ENCODE measurements around the gene ITGA6. TPM values are rescaled to one million over a fixed set of nuclear protein-coding genes. Genes with fewer than 3 reads are reported as not detected.

Gene ITGA6
- total RNA-seq, 6 donors from 2014 or later, result 38.1 to 99.7 (median 57.9) TPM

DNA sequence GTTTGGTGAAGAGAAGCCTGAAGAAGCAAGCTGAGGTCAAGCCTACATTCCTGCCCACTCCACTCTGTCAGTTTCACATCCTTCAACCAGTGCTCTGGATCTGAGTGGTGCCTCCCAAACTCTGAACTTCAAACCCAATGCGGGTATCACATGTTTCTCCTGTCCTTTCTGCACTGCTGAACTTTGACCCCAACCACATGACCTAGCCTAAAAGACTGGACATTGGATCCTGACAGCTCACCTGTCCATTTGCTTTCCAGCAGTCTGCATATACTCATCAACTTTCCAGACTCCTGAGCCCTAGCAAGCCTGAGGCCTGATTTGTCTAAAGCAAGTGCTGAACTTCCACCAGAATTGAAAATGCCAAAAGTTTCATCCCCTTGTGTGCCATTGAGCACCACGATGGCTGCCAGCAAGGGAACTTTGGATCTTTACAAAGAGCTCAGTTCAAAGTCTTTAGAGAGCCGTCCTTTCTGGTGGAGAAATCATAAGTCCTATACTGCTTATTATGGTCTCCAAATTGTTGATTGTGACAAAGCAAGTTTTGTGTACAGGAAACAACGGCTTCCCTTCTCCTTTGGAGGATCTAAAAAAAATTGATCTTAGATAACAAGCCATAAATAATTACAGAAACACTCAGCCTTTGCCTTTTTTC, 37.6 kb upstream of the ITGA6 start:
- no peaks in the 10 kb centered on the region for H3K9me3 ChIP-seq
- no peak for DNase-seq
- H3K4me1 ChIP-seq, result peaks cover 0 to 6% (median 0%) of the 10 kb centered on the region in 4 donors
- ATAC-seq (ENCODE audit: low FRiP score in 2 of 2), result no peak
- H3K27ac ChIP-seq, result peak overlapping the region in 1 of 4 donors; percentile 37
- H3K4me3 ChIP-seq, result no peak overlapping the region
- TF ChIP-seq POLR2AphosphoS5 (IDR thresholded peaks at IDR 0.05) (no peak), EP300 (IDR thresholded peaks at IDR 0.05) (no peak), POLR2A (IDR thresholded peaks at IDR 0.05) (no peak)
- TF ChIP-seq, protein P1, sequence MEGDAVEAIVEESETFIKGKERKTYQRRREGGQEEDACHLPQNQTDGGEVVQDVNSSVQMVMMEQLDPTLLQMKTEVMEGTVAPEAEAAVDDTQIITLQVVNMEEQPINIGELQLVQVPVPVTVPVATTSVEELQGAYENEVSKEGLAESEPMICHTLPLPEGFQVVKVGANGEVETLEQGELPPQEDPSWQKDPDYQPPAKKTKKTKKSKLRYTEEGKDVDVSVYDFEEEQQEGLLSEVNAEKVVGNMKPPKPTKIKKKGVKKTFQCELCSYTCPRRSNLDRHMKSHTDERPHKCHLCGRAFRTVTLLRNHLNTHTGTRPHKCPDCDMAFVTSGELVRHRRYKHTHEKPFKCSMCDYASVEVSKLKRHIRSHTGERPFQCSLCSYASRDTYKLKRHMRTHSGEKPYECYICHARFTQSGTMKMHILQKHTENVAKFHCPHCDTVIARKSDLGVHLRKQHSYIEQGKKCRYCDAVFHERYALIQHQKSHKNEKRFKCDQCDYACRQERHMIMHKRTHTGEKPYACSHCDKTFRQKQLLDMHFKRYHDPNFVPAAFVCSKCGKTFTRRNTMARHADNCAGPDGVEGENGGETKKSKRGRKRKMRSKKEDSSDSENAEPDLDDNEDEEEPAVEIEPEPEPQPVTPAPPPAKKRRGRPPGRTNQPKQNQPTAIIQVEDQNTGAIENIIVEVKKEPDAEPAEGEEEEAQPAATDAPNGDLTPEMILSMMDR (IDR thresholded peaks at IDR 0.05), result no peak
- H3K36me3 ChIP-seq, result no peaks in the 10 kb centered on the region
- 46 to 59% methylated on average over 4 of the region's 4 CpGs for WGBS, 2 donors
- H3K27me3 ChIP-seq, result no peaks in the 10 kb centered on the region

DNA sequence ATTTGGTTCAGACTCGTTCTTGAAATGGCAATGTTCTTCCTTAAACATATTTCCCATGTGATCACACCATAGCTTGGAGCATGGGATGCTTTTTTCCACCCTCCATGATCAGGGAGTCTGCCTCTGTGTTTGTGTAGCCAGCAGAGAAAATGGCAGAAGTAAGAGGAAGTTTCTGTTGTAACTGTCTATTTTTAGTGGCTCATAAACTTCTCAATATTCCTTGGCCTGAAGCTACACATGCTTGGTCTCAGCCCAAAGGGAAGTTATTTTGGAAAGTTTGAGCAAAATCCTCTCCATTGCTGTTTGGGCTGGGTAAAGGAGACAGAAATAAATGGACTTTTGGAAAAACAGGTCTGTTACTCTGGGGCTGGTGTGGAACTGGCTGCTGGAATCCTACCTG, 33.4 kb upstream of the ITGA6 start:
- Histone ChIP-seq H3K4me3 (no peak overlapping the region), H3K4me1 (peaks cover 5 to 17% (median 6%) of the 10 kb centered on the region in 4 donors), H3K36me3 (no peaks in the 10 kb centered on the region), H3K27ac (no peak overlapping the region), H3K9me3 (no peaks in the 10 kb centered on the region), H3K27me3 (no peaks in the 10 kb centered on the region)
- DNase-seq (no peak), ATAC-seq (ENCODE audit: low FRiP score in 2 of 2) (peak in 1 of 2 donors; percentile 50)
- TF ChIP-seq POLR2A (IDR thresholded peaks at IDR 0.05) (no peak), POLR2AphosphoS5 (IDR thresholded peaks at IDR 0.05) (no peak), EP300 (IDR thresholded peaks at IDR 0.05) (no peak)
- TF ChIP-seq, protein P1 (IDR thresholded peaks at IDR 0.05), result no peak
- 83% methylated on average over 1 of the region's 1 CpG for WGBS, 2 donors

DNA sequence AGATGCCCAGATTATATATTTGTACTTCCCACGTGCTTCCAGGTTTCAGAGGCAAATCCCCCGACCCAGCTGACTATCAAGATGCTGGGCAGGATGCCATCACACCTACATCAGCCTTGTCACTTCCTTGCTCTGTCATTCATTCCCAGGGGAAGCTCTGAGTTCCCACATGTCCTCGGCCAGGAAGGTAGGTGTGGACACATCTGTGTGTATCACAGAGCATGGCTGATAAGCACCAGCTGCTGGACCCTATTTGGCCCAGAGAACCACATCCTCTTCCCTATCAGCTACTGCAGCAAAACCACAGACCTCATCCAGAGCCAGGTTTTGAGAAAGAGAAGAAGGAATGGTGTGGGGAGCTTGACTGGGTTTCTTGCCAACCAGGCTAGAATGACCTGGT, 31.9 kb upstream of the ITGA6 start:
- no peak overlapping the region for H3K4me3 ChIP-seq
- H3K36me3 ChIP-seq, result no peaks in the 10 kb centered on the region
- H3K9me3 ChIP-seq, result no peaks in the 10 kb centered on the region
- DNase-seq (no peak), ATAC-seq (ENCODE audit: low FRiP score in 2 of 2) (no peak)
- H3K27me3 ChIP-seq, result no peaks in the 10 kb centered on the region
- TF ChIP-seq EP300 (IDR thresholded peaks at IDR 0.05), result no peak
- TF ChIP-seq, protein P1 (IDR thresholded peaks at IDR 0.05), result no peak
- no peak for TF ChIP-seq POLR2A (IDR thresholded peaks at IDR 0.05)
- TF ChIP-seq POLR2AphosphoS5 (IDR thresholded peaks at IDR 0.05), result no peak
- WGBS, 2 donors, result 31 to 51% methylated on average over 3 of the region's 3 CpGs
- H3K27ac ChIP-seq, result no peak overlapping the region
- peaks cover 2 to 17% (median 5%) of the 10 kb centered on the region in 4 donors for H3K4me1 ChIP-seq

DNA sequence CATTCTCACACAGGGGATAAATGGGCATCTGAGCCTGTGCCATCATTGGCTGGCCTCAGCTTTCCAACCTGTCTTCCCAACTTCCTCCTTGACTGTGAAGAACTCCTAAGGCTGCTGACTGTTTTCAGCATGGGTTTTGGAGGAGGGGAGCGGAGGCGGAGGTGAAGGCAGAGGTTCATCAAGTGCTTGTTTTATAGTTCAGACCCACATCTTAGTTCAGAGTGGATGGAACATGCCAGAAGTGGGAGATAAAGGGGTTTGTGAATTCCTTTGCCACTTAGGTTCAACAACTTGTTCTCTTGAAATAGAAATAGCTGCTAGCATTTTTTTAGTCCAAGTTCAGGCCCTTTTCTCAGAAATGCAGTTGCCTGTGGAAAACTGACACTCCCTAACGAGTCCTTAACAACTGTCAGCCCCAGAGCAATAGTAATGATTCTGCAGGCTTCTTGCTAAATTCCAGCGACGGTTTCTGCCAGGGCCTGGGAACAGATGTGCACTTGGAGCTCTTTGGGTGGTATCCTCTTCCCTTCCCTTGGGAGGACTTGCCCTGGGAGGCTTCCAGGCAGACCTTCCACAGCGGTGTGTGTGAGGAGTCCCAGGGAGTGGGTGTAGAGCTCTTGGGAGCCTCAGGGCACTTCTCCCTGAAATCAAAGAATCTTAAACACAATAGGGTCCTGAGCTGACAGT, 30.1 kb upstream of the ITGA6 start:
- WGBS, 2 donors, result 55 to 63% methylated on average over 5 to 6 of the region's 6 CpGs
- no peak for TF ChIP-seq POLR2A (IDR thresholded peaks at IDR 0.05)
- Histone ChIP-seq H3K36me3 (no peaks in the 10 kb centered on the region), H3K4me1 (peaks cover 5 to 17% (median 5%) of the 10 kb centered on the region in 4 donors), H3K9me3 (no peaks in the 10 kb centered on the region), H3K27me3 (no peaks in the 10 kb centered on the region), H3K4me3 (no peak overlapping the region), H3K27ac (no peak overlapping the region)
- peak in 1 of 2 donors; percentile 35 for ATAC-seq (ENCODE audit: low FRiP score in 2 of 2)
- DNase-seq, result no peak

DNA sequence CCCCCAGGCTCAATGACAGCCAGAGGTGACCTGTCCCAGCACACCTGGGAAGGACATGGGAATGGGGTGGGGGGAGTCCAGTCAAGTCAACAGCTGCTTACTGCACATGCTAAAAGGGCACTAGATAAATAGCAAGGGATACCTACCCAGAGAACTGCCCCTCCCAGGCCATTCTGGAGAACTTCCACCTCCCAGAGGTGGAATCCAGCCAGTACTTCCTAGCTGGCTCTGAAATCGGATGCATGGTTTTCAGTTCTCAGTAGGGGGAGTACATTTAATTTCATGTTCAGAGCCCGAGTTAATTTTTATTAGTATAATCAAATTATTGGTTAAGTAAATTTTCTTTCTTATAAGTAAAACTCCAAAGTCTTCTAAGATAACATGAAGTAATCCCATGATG, 28.9 kb upstream of the ITGA6 start:
- DNase-seq (no peak), ATAC-seq (ENCODE audit: low FRiP score in 2 of 2) (no peak)
- Histone ChIP-seq H3K27me3 (no peaks in the 10 kb centered on the region), H3K36me3 (no peaks in the 10 kb centered on the region), H3K4me1 (peaks cover 5 to 21% (median 8%) of the 10 kb centered on the region in 4 donors), H3K27ac (no peak overlapping the region), H3K9me3 (no peaks in the 10 kb centered on the region), H3K4me3 (no peak overlapping the region)
- WGBS, 2 donors, result 49 to 51% methylated on average over 2 of the region's 2 CpGs
- TF ChIP-seq EP300 (IDR thresholded peaks at IDR 0.05) (no peak), POLR2A (IDR thresholded peaks at IDR 0.05) (no peak), POLR2AphosphoS5 (IDR thresholded peaks at IDR 0.05) (no peak)
- TF ChIP-seq, protein P1 (IDR thresholded peaks at IDR 0.05), result peak in 1 of 6 experiments; percentile 17

Data from upper lobe of left lung (tissue), 6 donors.